Esophagus (tissue), 2 donors: ENCODE results near the gene MPST. TPM values are rescaled to one million over a fixed set of nuclear protein-coding genes. Genes with fewer than 3 reads are reported as not detected.

Experiments used
- H3K27ac ChIP-seq, 2 donors: one replicate each; pipeline ENCODE4 v1.5.1; 2013; ENCODE audit warnings: low read depth in 2 of 2, mild to moderate bottlenecking in 2 of 2, inconsistent platforms in 1 of 2, low read length in 1 of 2, moderate library complexity in 1 of 2
- H3K27me3 ChIP-seq, 2 donors: one replicate each; pipeline ENCODE4 v1.6.1; 2013; ENCODE audit warnings: low read length in 2 of 2, control low read depth in 1 of 2, mild to moderate bottlenecking in 1 of 2; ENCODE audit not compliant: insufficient read depth in 2 of 2, control insufficient read depth in 1 of 2
- H3K36me3 ChIP-seq, 2 donors: one replicate each; pipeline ENCODE4 v1.6.1; 2013; ENCODE audit warnings: low read length in 1 of 2; ENCODE audit not compliant: control insufficient read depth in 2 of 2, insufficient read depth in 2 of 2
- H3K4me1 ChIP-seq, 2 donors: one replicate each; pipeline ENCODE4 v1.6.1; 2013; ENCODE audit warnings: low read length in 1 of 2; ENCODE audit not compliant: control insufficient read depth in 2 of 2, insufficient read depth in 2 of 2
- H3K4me3 ChIP-seq, 2 donors: one replicate each; pipeline ENCODE4 v1.5.1; 2013; ENCODE audit warnings: low read length in 2 of 2, mild to moderate bottlenecking in 2 of 2, low read depth in 1 of 2, moderate library complexity in 1 of 2
- H3K9me3 ChIP-seq, 2 donors: one replicate each; pipeline ENCODE4 v1.6.1; 2013; ENCODE audit warnings: mild to moderate bottlenecking in 2 of 2, low read depth in 1 of 2, low read length in 1 of 2, moderate library complexity in 1 of 2; ENCODE audit not compliant: control insufficient read depth in 2 of 2, insufficient read depth in 1 of 2
- WGBS, 2 donors: extraction: QIAGEN DNeasy Blood & Tissue Kit; methylation state at CpG; one replicate each; pipeline ENCODE4 v1.1.7; 2013; 5-methylcytosine and 5-hydroxymethylcytosine counted together
- polyA plus RNA-seq, 2 donors: library from polyadenylated mRNA; stranded (reverse); fragments of 200-250 nt; gene quantifications; one replicate each; pipeline ENCODE4 v1.2.3, GENCODE V29; 2013
- donor health status: healthy with polysubstance abuse.
- donor health status: Bipolar disorder and iron deficiency.

MPST gene
- polyA plus RNA-seq, 2 donors = 104 to 147 TPM

- Histone ChIP-seq H3K4me1 (peaks cover 5 to 12% of the 10 kb centered on the region in 2 donors), H3K27ac (no peak overlapping the region), H3K36me3 (no peaks in the 10 kb centered on the region), H3K4me3 (no peak overlapping the region), H3K9me3 (peaks cover 0 to 5% of the 10 kb centered on the region in 2 donors), H3K27me3 (no peaks in the 10 kb centered on the region)
- 73 to 75% methylated on average over 11 of the region's 11 CpGs for WGBS, 2 donors
Observed at GRCh38 chr22:37000676-37001534, 18.6 kb upstream of the MPST start.

GRCh38 chr22:37001826-37002225, 17.7 kb upstream of the MPST start:
- Histone ChIP-seq H3K27ac (no peak overlapping the region), H3K27me3 (no peaks in the 10 kb centered on the region), H3K9me3 (peaks cover 0 to 5% of the 10 kb centered on the region in 2 donors), H3K4me1 (peaks cover 5 to 12% of the 10 kb centered on the region in 2 donors), H3K4me3 (no peak overlapping the region), H3K36me3 (no peaks in the 10 kb centered on the region)
- WGBS, 2 donors = 80 to 83% methylated on average over 12 of the region's 12 CpGs

GRCh38 chr22:37002633-37003032, 16.9 kb upstream of the MPST start:
- Histone ChIP-seq H3K9me3 (peaks cover 0 to 5% of the 10 kb centered on the region in 2 donors), H3K27ac (no peak overlapping the region), H3K4me3 (no peak overlapping the region), H3K36me3 (no peaks in the 10 kb centered on the region), H3K27me3 (no peaks in the 10 kb centered on the region), H3K4me1 (peaks cover 5 to 13% of the 10 kb centered on the region in 2 donors)
- 57 to 76% methylated on average over 7 of the region's 7 CpGs for WGBS, 2 donors

- Histone ChIP-seq H3K27me3 (no peaks in the 10 kb centered on the region), H3K9me3 (peaks cover 0 to 3% of the 10 kb centered on the region in 2 donors), H3K27ac (no peak overlapping the region), H3K4me1 (peaks cover 12% of the 10 kb centered on the region in 2 donors), H3K4me3 (no peak overlapping the region), H3K36me3 (no peaks in the 10 kb centered on the region)
- WGBS, 2 donors = 42 to 49% methylated on average over 2 of the region's 2 CpGs
Observed at GRCh38 chr22:37007651-37008050, 11.9 kb upstream of the MPST start.

- WGBS, 2 donors = 71 to 73% methylated on average over 2 of the region's 2 CpGs
- peaks cover 12% of the 10 kb centered on the region in 2 donors for H3K4me1 ChIP-seq
Observed at GRCh38 chr22:37008365-37008764, 11.2 kb upstream of the MPST start.

GRCh38 chr22:37009490-37009889, 10.1 kb upstream of the MPST start:
- H3K4me3 ChIP-seq = no peak overlapping the region
- H3K4me1 ChIP-seq = peaks cover 12% of the 10 kb centered on the region in 2 donors
- H3K27me3 ChIP-seq = no peaks in the 10 kb centered on the region
- WGBS, 2 donors = 88 to 98% methylated on average over 2 of the region's 2 CpGs
- H3K36me3 ChIP-seq = no peaks in the 10 kb centered on the region
- H3K27ac ChIP-seq = no peak overlapping the region
- H3K9me3 ChIP-seq = peaks cover 0 to 3% of the 10 kb centered on the region in 2 donors

More at GRCh38 chr22:37008365-37008764, 11.2 kb upstream of the MPST start:
- Histone ChIP-seq H3K4me3 (no peak overlapping the region), H3K27me3 (no peaks in the 10 kb centered on the region), H3K9me3 (peaks cover 0 to 3% of the 10 kb centered on the region in 2 donors), H3K27ac (no peak overlapping the region), H3K36me3 (no peaks in the 10 kb centered on the region)

GRCh38 chr22:37010174-37010573, 9.4 kb upstream of the MPST start:
- Histone ChIP-seq H3K4me3 (no peak overlapping the region), H3K27ac (no peak overlapping the region), H3K36me3 (no peaks in the 10 kb centered on the region), H3K27me3 (no peaks in the 10 kb centered on the region), H3K4me1 (peaks cover 14 to 16% of the 10 kb centered on the region in 2 donors), H3K9me3 (no peaks in the 10 kb centered on the region)
- 86% methylated on average over 4 of the region's 4 CpGs for WGBS, 2 donors

- Histone ChIP-seq H3K27ac (no peak overlapping the region), H3K9me3 (no peaks in the 10 kb centered on the region), H3K4me3 (no peak overlapping the region), H3K36me3 (no peaks in the 10 kb centered on the region), H3K4me1 (peaks cover 14 to 16% of the 10 kb centered on the region in 2 donors), H3K27me3 (no peaks in the 10 kb centered on the region)
- 84 to 88% methylated on average over 20 of the region's 20 CpGs for WGBS, 2 donors
Observed at GRCh38 chr22:37010976-37011375, 8.6 kb upstream of the MPST start.

- H3K27me3 ChIP-seq = no peaks in the 10 kb centered on the region
- 96 to 98% methylated on average over 3 of the region's 3 CpGs for WGBS, 2 donors
- no peak overlapping the region for H3K27ac ChIP-seq
Observed at GRCh38 chr22:37011472-37011871, 8.1 kb upstream of the MPST start.

More at GRCh38 chr22:37011472-37011871, 8.1 kb upstream of the MPST start:
- Histone ChIP-seq H3K4me1 (peaks cover 14 to 16% of the 10 kb centered on the region in 2 donors), H3K9me3 (no peaks in the 10 kb centered on the region), H3K4me3 (no peak overlapping the region), H3K36me3 (no peaks in the 10 kb centered on the region)
